Common myeloid progenitor, CD34-positive (primary cell): ENCODE results near the gene ANKRD17.
A peak's percentile ranks its signal among the peaks of the same experiment; 100 is the strongest.

Experiments
- CTCF ChIA-PET: fragments of 350-600 bp; sonication (Branson Sonifier 250); formaldehyde crosslinking; loops from one replicate; lab custom pipeline; 2021; ENCODE audit warnings: antibody characterized with exemption; lab: Charles Lee
- POLR2A ChIA-PET: fragments of 350-600 bp; sonication (Branson Sonifier 250); formaldehyde crosslinking; loops from one replicate; lab custom pipeline; 2021; ENCODE audit warnings: antibody characterized with exemption; lab: Charles Lee
- DNase-seq, 3 donors: peaks; one replicate each; pipeline versions ENCODE4 v3.0.0 to v3.0.0-alpha.2; 2013
- H3K27ac ChIP-seq, 2 experiments: 1 replicate in 1 of 2; 2 replicates in 1 of 2; pipeline ENCODE4 v1.7.0; 2013; ENCODE audit warnings: inconsistent platforms in 2 of 2, low read length in 2 of 2, mild to moderate bottlenecking in 2 of 2, low read depth in 1 of 2, moderate library complexity in 1 of 2; ENCODE audit not compliant: severe bottlenecking in 2 of 2, insufficient read depth in 1 of 2, poor library complexity in 1 of 2
- H3K27me3 ChIP-seq, 5 experiments: replicated peaks in 2 of 5; 1 replicate in 3 of 5; 2 replicates in 2 of 5; pipeline versions ENCODE4 v1.6.1 to v1.7.0; 2013; ENCODE audit warnings: low read length in 4 of 5, mild to moderate bottlenecking in 2 of 5, moderate library complexity in 2 of 5, inconsistent platforms in 1 of 5; ENCODE audit not compliant: insufficient read depth in 5 of 5, control insufficient read depth in 4 of 5
- H3K36me3 ChIP-seq, 4 experiments: 1 replicate in 2 of 4; 2 replicates in 2 of 4; pipeline versions ENCODE4 v1.6.1 to v1.7.0; 2013; ENCODE audit warnings: low read length in 3 of 4, control low read depth in 1 of 4, mild to moderate bottlenecking in 1 of 4; ENCODE audit not compliant: control insufficient read depth in 4 of 4, insufficient read depth in 4 of 4
- H3K4me1 ChIP-seq, 4 experiments: 1 replicate in 3 of 4; 2 replicates in 1 of 4; pipeline versions ENCODE4 v1.6.1 to v1.7.1; 2013; ENCODE audit warnings: low read length in 3 of 4, mild to moderate bottlenecking in 3 of 4, control low read depth in 1 of 4, inconsistent platforms in 1 of 4, moderate library complexity in 1 of 4; ENCODE audit not compliant: control insufficient read depth in 4 of 4, insufficient read depth in 4 of 4; ENCODE audit errors: control extremely low read depth in 1 of 4
- H3K4me3 ChIP-seq, 7 experiments: 1 replicate in 4 of 7; 2 replicates in 3 of 7; pipeline versions ENCODE4 v1.5.1 to v1.7.0; 2013; ENCODE audit warnings: mild to moderate bottlenecking in 7 of 7, low read length in 6 of 7, moderate library complexity in 6 of 7, inconsistent platforms in 2 of 7, low read depth in 2 of 7, control low read depth in 1 of 7; ENCODE audit not compliant: insufficient read depth in 4 of 7, control insufficient read depth in 1 of 7; ENCODE audit errors: extremely low read depth in 1 of 7
- H3K9me3 ChIP-seq, 5 experiments: 1 replicate in 4 of 5; 2 replicates in 1 of 5; pipeline versions ENCODE4 v1.6.1 to v1.7.1; 2013; ENCODE audit warnings: low read length in 4 of 5, mild to moderate bottlenecking in 2 of 5, inconsistent platforms in 1 of 5, low read depth in 1 of 5, moderate library complexity in 1 of 5; ENCODE audit not compliant: control insufficient read depth in 4 of 5, insufficient read depth in 2 of 5; ENCODE audit errors: control extremely low read depth in 1 of 5
- WGBS: methylation state at CpG from one replicate; pipeline ENCODE4 v1.1.5; 2013; ENCODE audit not compliant: insufficient coverage; 5-methylcytosine and 5-hydroxymethylcytosine counted together

The ANKRD17 gene

DNA sequence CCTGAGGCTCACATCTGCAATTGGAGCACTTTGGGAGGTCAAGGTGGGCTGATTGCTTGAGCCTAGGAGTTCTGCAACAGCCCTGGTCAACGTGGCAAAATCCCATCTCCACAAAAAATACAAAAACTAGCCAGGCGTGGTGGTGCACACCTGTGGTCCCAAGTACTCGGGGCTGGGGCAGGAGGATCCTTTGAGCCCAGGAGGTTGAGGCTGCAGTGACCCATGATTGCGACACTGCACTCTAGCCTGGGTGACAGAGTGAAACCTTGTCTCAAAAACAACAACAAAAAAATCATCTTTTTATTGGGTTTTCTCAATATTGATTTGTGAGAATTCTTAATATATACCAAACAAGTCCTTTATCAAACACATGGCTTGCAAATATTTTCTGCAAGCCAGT, 64.9 kb downstream of the ANKRD17 start:
- Histone ChIP-seq H3K4me3 (no peak overlapping the region), H3K27ac (no peak overlapping the region), H3K36me3 (peaks cover 0 to 11% (median 3%) of the 10 kb centered on the region in 4 experiments), H3K9me3 (no peaks in the 10 kb centered on the region), H3K27me3 (no peaks in the 10 kb centered on the region), H3K4me1 (peaks cover 0 to 2% (median 0%) of the 10 kb centered on the region in 4 experiments)
- DNase-seq = no peak
- WGBS = no CpG with 5 or more reads among the region's 4 CpGs
- POLR2A ChIA-PET = no interaction called here
- CTCF ChIA-PET = no interaction called here

DNA sequence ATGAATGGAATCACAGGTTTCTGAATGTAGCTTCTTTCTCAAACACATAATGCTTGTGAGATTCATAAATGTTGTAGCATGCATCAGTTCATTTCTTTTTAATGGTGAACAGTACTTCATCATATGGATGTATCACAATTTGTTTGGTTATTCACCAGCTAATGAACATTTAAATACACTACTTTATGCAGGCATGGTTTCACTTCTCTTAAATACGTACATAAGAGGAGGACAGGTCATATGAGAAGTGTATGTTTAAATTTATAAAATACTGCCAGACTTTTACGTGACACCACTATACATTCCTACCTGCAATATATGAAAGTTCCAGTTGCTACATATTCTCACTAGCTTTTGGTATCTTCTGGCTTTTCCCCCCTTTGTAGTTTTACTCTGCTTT, 65.4 kb downstream of the ANKRD17 start:
- Histone ChIP-seq H3K36me3 (peaks cover 0 to 11% (median 3%) of the 10 kb centered on the region in 4 experiments), H3K4me1 (peaks cover 0 to 2% (median 0%) of the 10 kb centered on the region in 4 experiments), H3K27ac (no peak overlapping the region), H3K4me3 (no peak overlapping the region), H3K27me3 (no peaks in the 10 kb centered on the region), H3K9me3 (no peaks in the 10 kb centered on the region)
- no peak for DNase-seq
- POLR2A ChIA-PET = no interaction called here
- CTCF ChIA-PET = interaction anchor here (1.3 kb wide), 1 partner anchor 63 kb away, joined by 3 read pairs; no protein-coding TSS in a partner anchor
- WGBS = no CpG with 5 or more reads among the region's 2 CpGs

DNA sequence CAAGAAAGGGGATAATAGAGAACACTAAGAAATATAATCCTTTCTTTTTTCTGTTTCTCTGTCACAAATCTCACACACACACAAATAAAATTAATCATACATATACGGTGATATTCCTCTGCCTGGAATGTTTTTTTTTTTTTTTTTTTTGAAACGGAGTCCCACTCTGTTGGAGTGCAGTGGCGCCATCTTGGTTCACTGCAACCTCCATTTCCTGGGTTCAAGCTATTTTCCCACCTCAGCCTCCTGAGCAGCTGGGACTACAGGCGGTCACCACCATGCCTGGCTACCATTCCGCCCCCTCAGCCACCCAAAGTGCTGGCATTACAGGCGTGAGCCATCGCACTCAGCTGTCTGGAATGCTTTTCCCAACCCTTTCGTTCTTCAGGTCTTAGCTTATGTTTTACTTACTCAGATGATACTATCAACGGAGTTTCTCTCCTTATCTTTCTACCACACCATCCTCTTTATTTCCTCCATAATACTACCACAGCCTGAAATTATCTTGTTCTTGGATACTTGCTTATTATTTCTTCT, 69.3 kb downstream of the ANKRD17 start:
- POLR2A ChIA-PET = no interaction called here
- no peak for DNase-seq
- 90% methylated on average over 7 of the region's 9 CpGs for WGBS

DNA sequence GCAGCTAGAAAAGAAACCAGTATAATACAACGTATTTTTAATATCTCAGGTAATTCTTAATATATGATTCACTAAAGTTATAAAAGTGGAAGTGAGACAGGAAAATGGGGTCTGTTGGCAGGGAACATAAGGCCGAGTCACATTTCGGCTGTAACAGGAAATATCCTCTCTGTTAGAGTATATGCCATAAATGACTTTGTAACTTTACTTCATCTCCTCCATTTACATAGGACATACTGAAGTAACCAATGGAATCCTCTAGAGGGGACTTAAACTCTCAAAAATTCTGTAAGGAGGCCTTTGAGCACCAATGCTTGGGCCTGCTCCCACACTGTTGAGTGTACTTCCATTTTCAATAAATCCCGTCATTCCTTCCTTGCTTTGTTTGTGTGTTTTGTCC, 71.3 kb downstream of the ANKRD17 start:
- peaks cover 0 to 5% (median 2%) of the 10 kb centered on the region in 4 experiments for H3K36me3 ChIP-seq
- WGBS = 100% methylated on average over 1 of the region's 4 CpGs
- H3K27me3 ChIP-seq = no peaks in the 10 kb centered on the region
- no peaks in the 10 kb centered on the region for H3K9me3 ChIP-seq
- H3K4me1 ChIP-seq = peaks cover 0 to 12% (median 0%) of the 10 kb centered on the region in 4 experiments
- ChIA-PET CTCF (interaction anchor here (1.4 to 1.7 kb wide), 2 partner anchors 10 to 72 kb away, joined by 3 to 6 read pairs; no protein-coding TSS in a partner anchor), POLR2A (no interaction called here)
- peak overlapping the region in 1 of 2 experiments; percentile 25 for H3K27ac ChIP-seq
- H3K4me3 ChIP-seq = peak overlapping the region in 1 of 7 experiments; percentile 48
- DNase-seq = peak; percentile 36 to 80 (median 70)

More for the DNA sequence above, 69.3 kb downstream of the ANKRD17 start:
- CTCF ChIA-PET = interaction anchor here (0.6 to 1.0 kb wide), 2 partner anchors 19 to 100 kb away, joined by 3 read pairs; no protein-coding TSS in a partner anchor
- peaks cover 0 to 12% (median 1%) of the 10 kb centered on the region in 4 experiments for H3K4me1 ChIP-seq
- H3K4me3 ChIP-seq = no peak overlapping the region
- no peaks in the 10 kb centered on the region for H3K27me3 ChIP-seq
- peaks cover 0 to 11% (median 2%) of the 10 kb centered on the region in 4 experiments for H3K36me3 ChIP-seq
- no peaks in the 10 kb centered on the region for H3K9me3 ChIP-seq
- no peak overlapping the region for H3K27ac ChIP-seq

DNA sequence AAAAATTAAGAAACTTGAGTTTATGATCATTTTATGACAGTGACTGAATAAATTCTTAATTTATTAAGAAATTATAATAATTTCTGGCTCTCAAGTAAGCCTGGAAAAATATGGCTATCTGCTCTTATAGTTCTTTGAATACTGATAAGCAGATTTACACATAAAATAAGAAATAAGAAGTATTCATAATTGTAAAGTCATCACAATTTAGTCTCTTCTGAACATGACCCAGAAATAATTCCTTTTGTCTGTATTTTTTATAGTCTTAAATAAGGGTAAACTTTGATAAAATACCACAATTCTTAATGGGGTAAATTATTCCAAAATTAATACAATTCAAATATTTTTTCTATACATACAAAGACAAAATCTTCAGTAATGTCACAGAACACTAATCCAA, 72.7 kb downstream of the ANKRD17 start:
- Histone ChIP-seq H3K4me1 (peaks cover 3 to 19% (median 6%) of the 10 kb centered on the region in 4 experiments), H3K27ac (no peak overlapping the region), H3K27me3 (no peaks in the 10 kb centered on the region), H3K4me3 (no peak overlapping the region), H3K9me3 (no peaks in the 10 kb centered on the region), H3K36me3 (peaks cover 0 to 5% (median 2%) of the 10 kb centered on the region in 4 experiments)
- ChIA-PET CTCF (no interaction called here), POLR2A (no interaction called here)
- DNase-seq = no peak

DNA sequence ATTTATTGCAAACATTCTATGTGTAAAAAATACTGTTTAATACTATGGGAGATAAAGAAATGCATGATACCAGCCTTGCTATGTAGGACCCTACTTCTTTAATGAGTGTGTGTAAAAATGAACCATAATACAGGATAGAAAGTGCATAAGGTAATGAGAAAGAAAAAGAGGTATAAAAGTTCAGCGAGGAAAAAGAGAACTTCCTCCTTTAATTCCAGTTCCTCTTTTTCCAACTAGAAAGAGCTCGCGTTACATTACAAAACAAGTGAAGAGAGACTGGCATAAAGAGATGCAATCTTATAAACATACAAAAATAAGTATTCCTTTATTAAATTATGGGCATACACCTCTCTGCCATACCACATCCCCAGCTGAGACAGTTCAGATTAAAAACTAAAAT, 77.4 kb downstream of the ANKRD17 start:
- ChIA-PET CTCF (interaction anchor here (0.7 to 1.0 kb wide), 2 partner anchors 17 to 38 kb away, joined by 3 read pairs; no protein-coding TSS in a partner anchor), POLR2A (interaction anchor here (0.7 kb wide), 1 partner anchor 38 kb away, joined by 3 read pairs; no protein-coding TSS in a partner anchor)
- DNase-seq = peak; percentile 50 to 85 (median 78)
- Histone ChIP-seq H3K4me3 (peak overlapping the region in 2 of 7 experiments; percentile 23 to 57), H3K36me3 (peaks cover 0 to 8% (median 5%) of the 10 kb centered on the region in 4 experiments), H3K27ac (peak overlapping the region; percentile 37 to 70), H3K9me3 (no peaks in the 10 kb centered on the region), H3K4me1 (peaks cover 8 to 19% (median 13%) of the 10 kb centered on the region in 4 experiments), H3K27me3 (no peaks in the 10 kb centered on the region)
- WGBS = no CpG with 5 or more reads among the region's 3 CpGs

DNA sequence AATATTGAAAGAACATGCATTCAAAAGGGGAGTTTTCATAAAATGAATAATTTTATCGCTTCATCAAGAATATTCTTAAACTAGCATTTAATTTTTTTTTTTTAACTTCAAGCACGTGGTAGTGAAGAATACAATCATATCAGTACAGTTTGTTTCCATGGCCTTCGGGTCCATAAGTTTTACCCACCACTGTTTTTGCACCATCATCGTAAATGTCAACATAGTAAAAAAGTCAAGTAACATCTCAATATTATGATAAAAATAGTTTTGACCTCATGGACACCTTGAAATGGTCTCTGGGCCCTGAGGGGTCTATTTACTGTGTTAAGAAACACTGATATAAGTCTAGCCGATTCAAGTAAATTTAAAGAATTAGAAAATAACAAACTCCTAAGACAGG, 80.2 kb downstream of the ANKRD17 start:
- 66% methylated on average over 2 of the region's 5 CpGs for WGBS
- CTCF ChIA-PET = no interaction called here

More for the DNA sequence above, 80.2 kb downstream of the ANKRD17 start:
- H3K9me3 ChIP-seq = peaks cover 0 to 22% (median 11%) of the 10 kb centered on the region in 5 experiments
- H3K36me3 ChIP-seq = peaks cover 15 to 34% (median 20%) of the 10 kb centered on the region in 4 experiments
- POLR2A ChIA-PET = no interaction called here
- H3K4me1 ChIP-seq = peaks cover 8 to 19% (median 13%) of the 10 kb centered on the region in 4 experiments
- H3K4me3 ChIP-seq = no peak overlapping the region
- DNase-seq = no peak
- H3K27ac ChIP-seq = peak overlapping the region in 1 of 2 experiments; percentile 6
- H3K27me3 ChIP-seq = no peaks in the 10 kb centered on the region
